GM19043 (cell line): ENCODE results near the gene EMILIN3.
"Not testable (repeated sequence)": the region's sequence is repeated elsewhere in the genome, so short reads cannot be mapped to it uniquely, and the experiment has no call there.

Experiments used
- ATAC-seq: cut with Tn5 transposase; IDR thresholded peaks from one replicate; pipeline ENCODE4 v1.9.1; 2021; ENCODE audit warnings: low read depth; ENCODE audit not compliant: unreplicated experiment

The EMILIN3 gene

GRCh38 chr20:41329435-41330342 is 36.9 kb downstream of the EMILIN3 start:
- ATAC-seq: peak; percentile 89

- no peak for ATAC-seq
Measured at GRCh38 chr20:41327178-41327577, 39.4 kb downstream of the EMILIN3 start.

GRCh38 chr20:41320976-41321375 is 45.6 kb downstream of the EMILIN3 start:
- no peak for ATAC-seq

- no peak for ATAC-seq
Measured at GRCh38 chr20:41320441-41320840, 46.2 kb downstream of the EMILIN3 start.

GRCh38 chr20:41318271-41318649 is 48.4 kb downstream of the EMILIN3 start:
- ATAC-seq: no peak

GRCh38 chr20:41317546-41318270 is 48.9 kb downstream of the EMILIN3 start, which contains the start of gene ZHX3:
ZHX3 (minus strand) TSS chr20:41317731; CDS start chr20:41204916, 112,815 bp downstream.
- peak; percentile 96 for ATAC-seq

- peak; percentile 47 for ATAC-seq
Measured at GRCh38 chr20:41316602-41317545, 49.7 kb downstream of the EMILIN3 start.

GRCh38 chr20:41316051-41316450 is 50.6 kb downstream of the EMILIN3 start:
- no peak for ATAC-seq

GRCh38 chr20:41314386-41314785 is 52.2 kb downstream of the EMILIN3 start:
- ATAC-seq: no peak

- not testable (repeated sequence) for ATAC-seq
Measured at GRCh38 chr20:41312009-41312408, 54.6 kb downstream of the EMILIN3 start.
